Measurements from ENCODE around the gene CXXC1. TPM values are rescaled to one million over a fixed set of nuclear protein-coding genes. Genes with fewer than 3 reads are reported as not detected.

The CXXC1 gene
- total and polyA plus RNA-seq, 2 of the 13 experiments (the other 11 are each of a cell fraction or from before 2014, with no cell fraction given): 32.9 to 39.0 TPM

DNA sequence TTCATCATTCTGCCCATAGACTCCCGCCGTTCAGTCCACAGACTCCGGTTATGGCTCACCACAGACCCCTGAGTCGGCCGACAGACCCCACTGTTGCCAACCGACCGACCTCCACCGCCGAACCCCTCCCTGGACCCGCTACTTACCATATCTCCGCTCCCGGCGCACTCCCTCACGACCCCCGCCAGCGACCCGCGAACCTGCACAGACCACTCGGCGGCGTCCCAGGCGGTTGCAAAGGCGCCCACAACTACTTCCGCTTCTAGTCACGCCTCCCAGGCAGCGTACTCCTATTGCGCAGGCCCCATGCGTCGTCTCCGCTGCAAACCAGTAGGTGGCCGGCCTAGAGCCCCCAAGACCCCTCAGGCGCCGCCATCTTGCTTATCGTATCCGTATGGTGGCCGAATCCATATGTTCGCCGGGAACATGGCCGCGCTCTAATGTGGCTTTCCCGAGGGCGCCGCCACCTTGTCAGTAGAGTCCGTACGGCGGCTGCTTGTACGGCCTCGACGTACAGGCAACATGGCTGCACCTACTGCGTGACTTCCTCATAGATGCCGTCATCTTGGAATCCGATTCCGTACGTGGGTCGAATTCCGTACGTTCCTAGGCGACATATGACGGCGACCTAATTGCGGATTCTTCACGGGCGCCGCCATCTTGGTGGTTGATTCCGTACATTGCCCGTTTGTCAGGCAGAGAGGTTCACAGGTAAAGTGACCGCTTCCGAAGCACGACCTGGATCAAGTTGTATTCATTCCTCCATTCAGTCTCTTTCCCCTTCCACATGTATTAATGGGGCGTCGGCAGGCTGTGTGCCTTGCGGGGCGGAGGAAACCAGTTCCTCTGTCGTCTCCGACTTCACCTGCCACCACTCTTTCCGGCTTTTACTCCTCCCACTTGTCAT, at the start of gene CXXC1 (continued):
- TF ChIP-seq, protein P1, sequence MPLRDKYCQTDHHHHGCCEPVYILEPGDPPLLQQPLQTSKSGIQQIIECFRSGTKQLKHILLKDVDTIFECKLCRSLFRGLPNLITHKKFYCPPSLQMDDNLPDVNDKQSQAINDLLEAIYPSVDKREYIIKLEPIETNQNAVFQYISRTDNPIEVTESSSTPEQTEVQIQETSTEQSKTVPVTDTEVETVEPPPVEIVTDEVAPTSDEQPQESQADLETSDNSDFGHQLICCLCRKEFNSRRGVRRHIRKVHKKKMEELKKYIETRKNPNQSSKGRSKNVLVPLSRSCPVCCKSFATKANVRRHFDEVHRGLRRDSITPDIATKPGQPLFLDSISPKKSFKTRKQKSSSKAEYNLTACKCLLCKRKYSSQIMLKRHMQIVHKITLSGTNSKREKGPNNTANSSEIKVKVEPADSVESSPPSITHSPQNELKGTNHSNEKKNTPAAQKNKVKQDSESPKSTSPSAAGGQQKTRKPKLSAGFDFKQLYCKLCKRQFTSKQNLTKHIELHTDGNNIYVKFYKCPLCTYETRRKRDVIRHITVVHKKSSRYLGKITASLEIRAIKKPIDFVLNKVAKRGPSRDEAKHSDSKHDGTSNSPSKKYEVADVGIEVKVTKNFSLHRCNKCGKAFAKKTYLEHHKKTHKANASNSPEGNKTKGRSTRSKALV (CRISPR knock-in tag; IDR thresholded peaks at IDR 0.05): no peak
- TF ChIP-seq ZBTB14 (CRISPR knock-in tag; IDR thresholded peaks at IDR 0.05) (0 out of 2 replicates have a peak, but pooled peaks have one; percentile 33), ZNF646 (CRISPR knock-in tag; IDR thresholded peaks at IDR 0.05) (no peak), MAFF (IDR thresholded peaks at IDR 0.05; ENCODE audit: low read depth, low read length) (no peak), TBP (CRISPR knock-in tag; IDR thresholded peaks at IDR 0.05) (no peak), POLR2AphosphoS5 (IDR thresholded peaks at IDR 0.05; ENCODE audit: low read depth, low read length) (peak; percentile 88), HOXA7 (CRISPR knock-in tag; IDR thresholded peaks at IDR 0.05) (no peak), HOXA5 (CRISPR knock-in tag; IDR thresholded peaks at IDR 0.05) (peak; percentile 70; the same call in 1 of the 2 replicates), RNF2 (conservative IDR thresholded peaks at IDR 0.05; ENCODE audit: low read depth) (0 out of 2 replicates have a peak, but pooled peaks have one; percentile 33)
- TF ChIP-seq, protein P2, sequence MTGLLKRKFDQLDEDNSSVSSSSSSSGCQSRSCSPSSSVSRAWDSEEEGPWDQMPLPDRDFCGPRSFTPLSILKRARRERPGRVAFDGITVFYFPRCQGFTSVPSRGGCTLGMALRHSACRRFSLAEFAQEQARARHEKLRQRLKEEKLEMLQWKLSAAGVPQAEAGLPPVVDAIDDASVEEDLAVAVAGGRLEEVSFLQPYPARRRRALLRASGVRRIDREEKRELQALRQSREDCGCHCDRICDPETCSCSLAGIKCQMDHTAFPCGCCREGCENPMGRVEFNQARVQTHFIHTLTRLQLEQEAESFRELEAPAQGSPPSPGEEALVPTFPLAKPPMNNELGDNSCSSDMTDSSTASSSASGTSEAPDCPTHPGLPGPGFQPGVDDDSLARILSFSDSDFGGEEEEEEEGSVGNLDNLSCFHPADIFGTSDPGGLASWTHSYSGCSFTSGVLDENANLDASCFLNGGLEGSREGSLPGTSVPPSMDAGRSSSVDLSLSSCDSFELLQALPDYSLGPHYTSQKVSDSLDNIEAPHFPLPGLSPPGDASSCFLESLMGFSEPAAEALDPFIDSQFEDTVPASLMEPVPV (CRISPR knock-in tag; IDR thresholded peaks at IDR 0.05): no peak
